BE2C (cell line): Measurements from ENCODE around the gene CENPS.

Source experiments
- DNase-seq: peaks from one replicate; pipeline ENCODE4 v3.0.0-alpha.2; 2020
- H3K27me3 ChIP-seq: fragments of 250-450 bp; sonication (Bioruptor Pico); 2 replicates; pipeline ENCODE4 v1.5.1; 2020; ENCODE audit warnings: mild to moderate bottlenecking
- H3K36me3 ChIP-seq: fragments of 250-450 bp; sonication (Bioruptor Pico); 2 replicates; pipeline ENCODE4 v1.5.1; 2020; ENCODE audit warnings: mild to moderate bottlenecking
- H3K4me1 ChIP-seq: fragments of 250-450 bp; sonication (Bioruptor Pico); 2 replicates; pipeline ENCODE4 v1.5.1; 2020
- H3K4me3 ChIP-seq: 2 replicates; pipeline ENCODE4 v1.5.1; 2011; ENCODE audit warnings: low read depth, low read length
- H3K9me3 ChIP-seq: fragments of 250-450 bp; sonication (Bioruptor Pico); 2 replicates; pipeline ENCODE4 v1.5.1; 2020
- CTCF ChIP-seq: IDR thresholded peaks from 2 replicates; pipeline ENCODE4 v1.5.1; 2012; ENCODE audit warnings: mild to moderate bottlenecking, low read depth, low read length

CENPS gene

GRCh38 chr1:10446790-10447422 lies 16.7 kb downstream of the CENPS start:
- no peak for DNase-seq
- Histone ChIP-seq H3K36me3 (no peaks in the 10 kb centered on the region), H3K9me3 (no peaks in the 10 kb centered on the region), H3K27me3 (no peaks in the 10 kb centered on the region), H3K4me3 (no peak overlapping the region), H3K4me1 (no peaks in the 10 kb centered on the region)
- no peak for TF ChIP-seq CTCF

DNA sequence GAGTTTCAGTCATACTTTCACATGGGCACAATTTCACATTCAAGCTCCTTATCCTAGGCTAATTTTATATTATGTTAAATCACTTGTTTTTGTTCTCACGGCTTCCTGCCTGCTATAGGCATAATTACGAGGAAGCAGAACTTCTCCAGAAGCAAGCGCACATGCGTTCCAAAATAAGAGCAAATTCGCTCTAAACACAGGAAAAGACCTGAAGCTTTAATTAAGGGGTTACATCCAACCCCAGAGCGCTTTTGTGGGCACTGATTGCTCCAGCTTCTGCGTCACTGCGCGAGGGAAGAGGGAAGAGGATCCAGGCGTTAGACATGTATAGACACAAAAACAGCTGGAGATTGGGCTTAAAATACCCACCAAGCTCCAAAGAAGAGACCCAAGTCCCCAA lies 19.5 kb downstream of the CENPS start, which contains the start of gene CORT:
Gene CORT (plus strand): TSS at position 281 of the 400 bp plus-strand sequence. CDS start 193 bp downstream, outside the sequence.
- TF ChIP-seq CTCF: no peak
- no peaks in the 10 kb centered on the region for H3K27me3 ChIP-seq
- no peak for DNase-seq
- H3K4me1 ChIP-seq: no peaks in the 10 kb centered on the region
- H3K4me3 ChIP-seq: no peak within 1 kb of the TSS
- no peaks in the 10 kb centered on the region for H3K36me3 ChIP-seq
- H3K9me3 ChIP-seq: no peaks in the 10 kb centered on the region

DNA sequence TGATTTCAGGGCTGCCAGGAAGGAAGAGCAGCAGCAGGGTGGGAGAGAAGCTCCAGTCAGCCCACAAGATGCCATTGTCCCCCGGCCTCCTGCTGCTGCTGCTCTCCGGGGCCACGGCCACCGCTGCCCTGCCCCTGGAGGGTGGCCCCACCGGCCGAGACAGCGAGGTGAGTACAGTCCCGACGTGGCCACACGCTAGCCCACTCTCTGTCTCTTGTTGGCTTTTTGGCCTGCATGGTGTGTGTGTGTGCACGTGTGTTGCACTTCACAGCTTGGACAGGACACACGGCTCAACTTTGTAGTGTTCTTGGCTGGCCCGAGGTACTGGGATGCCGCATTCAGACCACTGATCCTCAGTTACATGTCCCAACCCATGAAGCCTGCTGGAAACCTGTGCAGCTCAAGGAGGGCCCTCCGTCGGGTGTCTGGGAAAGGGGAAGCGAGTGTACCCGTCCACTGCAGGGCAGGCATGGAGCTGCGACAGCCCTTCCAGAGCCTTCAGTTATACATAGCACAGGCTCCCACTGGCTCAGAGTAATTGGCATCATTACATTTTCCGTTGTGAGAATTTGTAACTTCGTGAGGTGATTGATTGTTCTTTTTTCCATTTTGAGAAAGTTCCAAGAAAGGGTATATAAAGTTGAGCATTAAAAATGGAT lies 20.1 kb downstream of the CENPS start:
- no peak for TF ChIP-seq CTCF
- no peak for DNase-seq
- H3K4me1 ChIP-seq: no peaks in the 10 kb centered on the region
- no peaks in the 10 kb centered on the region for H3K36me3 ChIP-seq
- H3K27me3 ChIP-seq: no peaks in the 10 kb centered on the region
- no peak overlapping the region for H3K4me3 ChIP-seq
- H3K9me3 ChIP-seq: no peaks in the 10 kb centered on the region

- no peak for TF ChIP-seq CTCF
- Histone ChIP-seq H3K36me3 (no peaks in the 10 kb centered on the region), H3K27me3 (no peaks in the 10 kb centered on the region), H3K4me1 (no peaks in the 10 kb centered on the region), H3K9me3 (no peaks in the 10 kb centered on the region), H3K4me3 (no peak overlapping the region)
- no peak for DNase-seq
Measured at GRCh38 chr1:10450836-10451235, 20.6 kb downstream of the CENPS start.

- TF ChIP-seq CTCF: no peak
- no peaks in the 10 kb centered on the region for H3K4me1 ChIP-seq
Measured at GRCh38 chr1:10451287-10451686, 21.1 kb downstream of the CENPS start.

DNA sequence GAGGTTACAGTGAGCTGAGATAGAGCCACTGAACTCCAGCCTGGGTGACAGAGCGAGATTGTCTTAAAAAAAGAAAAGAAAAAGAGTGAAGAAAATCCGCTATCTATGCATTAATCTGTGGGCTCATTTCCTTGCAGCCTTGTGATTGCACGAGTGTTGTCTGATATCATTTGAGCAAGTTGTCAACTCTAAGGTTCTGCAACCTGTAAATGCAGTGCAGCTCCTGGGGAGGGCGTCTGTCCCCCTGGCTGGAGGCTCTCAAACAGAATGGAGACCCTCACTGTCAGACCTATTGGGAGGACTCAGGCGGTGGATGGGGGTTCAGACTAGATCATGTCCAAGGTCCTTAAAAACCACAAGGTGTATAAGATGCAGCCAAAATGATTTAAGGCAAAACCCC lies 25.8 kb downstream of the CENPS start:
- no peak overlapping the region for H3K4me3 ChIP-seq
- H3K27me3 ChIP-seq: no peaks in the 10 kb centered on the region
- H3K36me3 ChIP-seq: no peaks in the 10 kb centered on the region
- DNase-seq: no peak
- no peaks in the 10 kb centered on the region for H3K9me3 ChIP-seq
- no peak for TF ChIP-seq CTCF
- H3K4me1 ChIP-seq: no peaks in the 10 kb centered on the region

More at GRCh38 chr1:10451287-10451686, 21.1 kb downstream of the CENPS start:
- H3K9me3 ChIP-seq: no peaks in the 10 kb centered on the region
- H3K36me3 ChIP-seq: no peaks in the 10 kb centered on the region
- DNase-seq: no peak
- no peaks in the 10 kb centered on the region for H3K27me3 ChIP-seq
- H3K4me3 ChIP-seq: no peak overlapping the region
